Mesenchymal stem cell (in vitro differentiated cells and primary cell): ENCODE data around the gene ERGIC1.

Experiments
- DNase-seq: peaks from one replicate; pipeline ENCODE4 v3.0.0-alpha.2; 2013
- H2AFZ ChIP-seq: one replicate; pipeline ENCODE4 v1.6.1; 2013; ENCODE audit warnings: low read depth, mild to moderate bottlenecking, control low read depth, inconsistent platforms, low read length, moderate library complexity
- H2AK5ac ChIP-seq: 2 replicates; pipeline ENCODE4 v1.6.1; 2013; ENCODE audit warnings: low read length, moderate library complexity, mild to moderate bottlenecking, inconsistent platforms; ENCODE audit not compliant: severe bottlenecking
- H2BK120ac ChIP-seq: one replicate; pipeline ENCODE4 v1.6.1; 2013; ENCODE audit warnings: low read depth, mild to moderate bottlenecking, inconsistent platforms, low read length, moderate library complexity
- H2BK12ac ChIP-seq, 2 experiments: one replicate each; pipeline ENCODE4 v1.6.1; 2013; ENCODE audit warnings: inconsistent platforms in 2 of 2, low read length in 2 of 2, mild to moderate bottlenecking in 2 of 2, moderate library complexity in 2 of 2, control low read depth in 1 of 2
- H2BK15ac ChIP-seq: one replicate; pipeline ENCODE4 v1.6.1; 2013; ENCODE audit warnings: mild to moderate bottlenecking, low read depth, inconsistent platforms; ENCODE audit not compliant: poor library complexity, severe bottlenecking
- H2BK5ac ChIP-seq: 2 replicates; pipeline ENCODE4 v1.6.1; 2013; ENCODE audit warnings: low read depth, mild to moderate bottlenecking, low read length, control low read depth, inconsistent platforms; ENCODE audit not compliant: poor library complexity, severe bottlenecking
- H3K14ac ChIP-seq, 2 experiments: one replicate each; pipeline ENCODE4 v1.6.1; 2013; ENCODE audit warnings: inconsistent platforms in 2 of 2, low read length in 2 of 2, control low read depth in 1 of 2, mild to moderate bottlenecking in 1 of 2, moderate library complexity in 1 of 2
- H3K18ac ChIP-seq, 2 experiments: one replicate each; pipeline ENCODE4 v1.6.1; 2013; ENCODE audit warnings: inconsistent platforms in 2 of 2, low read length in 2 of 2, control low read depth in 1 of 2, low read depth in 1 of 2, mild to moderate bottlenecking in 1 of 2
- H3K23ac ChIP-seq, 2 experiments: one replicate each; pipeline ENCODE4 v1.6.1; 2013; ENCODE audit warnings: inconsistent platforms in 2 of 2, low read length in 2 of 2, mild to moderate bottlenecking in 2 of 2, moderate library complexity in 2 of 2, control low read depth in 1 of 2
- H3K27ac ChIP-seq: 2 replicates; pipeline ENCODE4 v1.5.1; 2013; ENCODE audit warnings: mild to moderate bottlenecking, moderate library complexity, low read length, control low read depth, inconsistent platforms; ENCODE audit not compliant: poor library complexity, severe bottlenecking
- H3K27me3 ChIP-seq, 2 experiments: 2 replicates each; pipeline versions ENCODE4 v1.6.1 to v1.7.0; 2013; ENCODE audit warnings: low read length in 2 of 2, mild to moderate bottlenecking in 2 of 2, moderate library complexity in 2 of 2, control low read depth in 1 of 2, inconsistent platforms in 1 of 2; ENCODE audit not compliant: control insufficient read depth in 1 of 2, insufficient read depth in 1 of 2
- H3K36me3 ChIP-seq, 2 experiments: 2 replicates each; pipeline versions ENCODE4 v1.6.1 to v1.7.0; 2013; ENCODE audit warnings: low read length in 2 of 2, control low read depth in 1 of 2, inconsistent platforms in 1 of 2, low read depth in 1 of 2, mild to moderate bottlenecking in 1 of 2; ENCODE audit not compliant: insufficient read depth in 2 of 2, control insufficient read depth in 1 of 2
- H3K4ac ChIP-seq, 2 experiments: one replicate each; pipeline ENCODE4 v1.6.1; 2013; ENCODE audit warnings: inconsistent platforms in 2 of 2, low read length in 2 of 2, mild to moderate bottlenecking in 2 of 2, moderate library complexity in 2 of 2, control low read depth in 1 of 2, low read depth in 1 of 2
- H3K4me1 ChIP-seq: 2 replicates; pipeline ENCODE4 v1.6.1; 2013; ENCODE audit warnings: low read depth, low read length, control low read depth; ENCODE audit not compliant: control insufficient read depth, insufficient read depth
- H3K4me2 ChIP-seq: 2 replicates; pipeline ENCODE4 v1.6.1; 2013; ENCODE audit warnings: low read length, mild to moderate bottlenecking, inconsistent platforms; ENCODE audit not compliant: poor library complexity, severe bottlenecking
- H3K4me3 ChIP-seq, 2 experiments: 2 replicates each; pipeline versions ENCODE4 v1.5.1 to v1.7.0; 2013; ENCODE audit warnings: low read length in 2 of 2, mild to moderate bottlenecking in 2 of 2, control low read depth in 1 of 2, low read depth in 1 of 2; ENCODE audit not compliant: insufficient read depth in 1 of 2
- H3K79me1 ChIP-seq: replicated peaks from 2 replicates; pipeline ENCODE4 v1.6.1; 2013; ENCODE audit warnings: mild to moderate bottlenecking, control low read depth, low read length, inconsistent platforms; ENCODE audit not compliant: poor library complexity, severe bottlenecking
- H3K9ac ChIP-seq: 2 replicates; pipeline ENCODE4 v1.7.0; 2013; ENCODE audit warnings: mild to moderate bottlenecking, low read length, moderate library complexity
- H3K9me3 ChIP-seq: 2 replicates; pipeline ENCODE4 v1.7.0; 2013; ENCODE audit warnings: mild to moderate bottlenecking, low read length; ENCODE audit not compliant: control insufficient read depth
- H4K8ac ChIP-seq: one replicate; pipeline ENCODE4 v1.6.1; 2013; ENCODE audit warnings: inconsistent platforms, mild to moderate bottlenecking, low read length, moderate library complexity
- H4K91ac ChIP-seq: one replicate; pipeline ENCODE4 v1.6.1; 2013; ENCODE audit warnings: mild to moderate bottlenecking, low read length, inconsistent platforms
- WGBS: methylation state at CpG from one replicate; pipeline ENCODE4 v1.1.7; 2013; ENCODE audit warnings: mixed read lengths; 5-methylcytosine and 5-hydroxymethylcytosine counted together

ERGIC1 gene

DNA sequence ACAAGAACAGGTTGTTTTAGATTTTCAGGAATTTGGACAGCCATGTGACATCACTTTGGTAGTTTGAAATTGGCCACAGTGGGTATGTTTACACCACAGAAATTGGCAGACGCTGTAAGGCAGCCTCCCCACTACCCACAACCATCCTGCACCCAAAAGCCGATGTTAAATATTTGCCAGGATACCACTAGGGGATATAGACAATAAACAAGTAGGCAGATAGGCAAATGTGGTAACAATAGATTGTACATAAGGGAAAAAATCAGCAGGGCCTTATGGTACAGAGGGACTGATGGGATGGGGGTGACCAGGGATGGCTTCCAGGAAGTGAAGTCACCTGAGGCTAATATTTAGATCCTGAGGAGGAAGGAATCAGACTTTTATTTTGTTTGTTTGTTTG, 31.9 kb upstream of the ERGIC1 start:
- WGBS: 100% methylated on average over 1 of the region's 2 CpGs

GRCh38 chr5:172802567-172803176, 31.4 kb upstream of the ERGIC1 start:
- no peak overlapping the region for H2AK5ac ChIP-seq
- H4K91ac ChIP-seq: no peak overlapping the region
- H3K18ac ChIP-seq: no peak overlapping the region
- no peak overlapping the region for H3K14ac ChIP-seq
- no peak overlapping the region for H2AFZ ChIP-seq
- H3K4me2 ChIP-seq: no peak overlapping the region
- H3K9me3 ChIP-seq: no peaks in the 10 kb centered on the region
- no peak overlapping the region for H3K4ac ChIP-seq
- peak overlapping the region in 1 of 2 experiments; percentile 45 for H2BK12ac ChIP-seq
- WGBS: 79% methylated on average over 3 of the region's 4 CpGs
- peaks cover 21% of the 10 kb centered on the region for H3K4me1 ChIP-seq
- no peak overlapping the region for H2BK15ac ChIP-seq
- H3K79me1 ChIP-seq: no peaks in the 10 kb centered on the region
- no peak overlapping the region for H3K4me3 ChIP-seq
- H4K8ac ChIP-seq: no peak overlapping the region
- H2BK120ac ChIP-seq: no peak overlapping the region
- H3K36me3 ChIP-seq: no peaks in the 10 kb centered on the region
- H2BK5ac ChIP-seq: no peak overlapping the region
- peak; percentile 78 for DNase-seq
- H3K9ac ChIP-seq: peak overlapping the region; percentile 14
- H3K27ac ChIP-seq: no peak overlapping the region
- no peak overlapping the region for H3K23ac ChIP-seq
- no peaks in the 10 kb centered on the region for H3K27me3 ChIP-seq

More for the DNA sequence above, 31.9 kb upstream of the ERGIC1 start:
- peak overlapping the region; percentile 80 for H2AK5ac ChIP-seq
- no peak overlapping the region for H2AFZ ChIP-seq
- no peak overlapping the region for H3K27ac ChIP-seq
- H3K4ac ChIP-seq: no peak overlapping the region
- H3K9ac ChIP-seq: peak overlapping the region; percentile 65
- H2BK5ac ChIP-seq: no peak overlapping the region
- H3K4me2 ChIP-seq: no peak overlapping the region
- peaks cover 20% of the 10 kb centered on the region for H3K4me1 ChIP-seq
- H3K79me1 ChIP-seq: no peaks in the 10 kb centered on the region
- H3K14ac ChIP-seq: no peak overlapping the region
- no peak overlapping the region for H2BK15ac ChIP-seq
- no peak overlapping the region for H2BK120ac ChIP-seq
- H3K36me3 ChIP-seq: no peaks in the 10 kb centered on the region
- no peaks in the 10 kb centered on the region for H3K9me3 ChIP-seq
- no peak overlapping the region for H3K4me3 ChIP-seq
- no peak overlapping the region for H3K18ac ChIP-seq
- no peak overlapping the region for H4K8ac ChIP-seq
- no peak for DNase-seq
- H2BK12ac ChIP-seq: peak overlapping the region in 1 of 2 experiments; percentile 61
- no peak overlapping the region for H3K23ac ChIP-seq
- no peaks in the 10 kb centered on the region for H3K27me3 ChIP-seq
- no peak overlapping the region for H4K91ac ChIP-seq

- Histone ChIP-seq H2BK120ac (no peak overlapping the region), H4K8ac (no peak overlapping the region), H2AFZ (no peak overlapping the region), H3K4me1 (peaks cover 9% of the 10 kb centered on the region), H3K9me3 (peaks cover 5% of the 10 kb centered on the region), H3K79me1 (no peaks in the 10 kb centered on the region), H2AK5ac (no peak overlapping the region), H3K27ac (no peak overlapping the region), H3K14ac (no peak overlapping the region), H3K36me3 (no peaks in the 10 kb centered on the region), H2BK12ac (no peak overlapping the region), H3K4ac (no peak overlapping the region), H4K91ac (no peak overlapping the region), H2BK15ac (peak overlapping the region; percentile 6), H3K27me3 (no peaks in the 10 kb centered on the region), H3K4me3 (no peak overlapping the region), H3K4me2 (no peak overlapping the region), H2BK5ac (no peak overlapping the region), H3K18ac (no peak overlapping the region), H3K23ac (no peak overlapping the region), H3K9ac (no peak overlapping the region)
- no peak for DNase-seq
- WGBS: 90% methylated on average over 3 of the region's 3 CpGs
Observed at GRCh38 chr5:172805018-172805683, 28.9 kb upstream of the ERGIC1 start.

DNA sequence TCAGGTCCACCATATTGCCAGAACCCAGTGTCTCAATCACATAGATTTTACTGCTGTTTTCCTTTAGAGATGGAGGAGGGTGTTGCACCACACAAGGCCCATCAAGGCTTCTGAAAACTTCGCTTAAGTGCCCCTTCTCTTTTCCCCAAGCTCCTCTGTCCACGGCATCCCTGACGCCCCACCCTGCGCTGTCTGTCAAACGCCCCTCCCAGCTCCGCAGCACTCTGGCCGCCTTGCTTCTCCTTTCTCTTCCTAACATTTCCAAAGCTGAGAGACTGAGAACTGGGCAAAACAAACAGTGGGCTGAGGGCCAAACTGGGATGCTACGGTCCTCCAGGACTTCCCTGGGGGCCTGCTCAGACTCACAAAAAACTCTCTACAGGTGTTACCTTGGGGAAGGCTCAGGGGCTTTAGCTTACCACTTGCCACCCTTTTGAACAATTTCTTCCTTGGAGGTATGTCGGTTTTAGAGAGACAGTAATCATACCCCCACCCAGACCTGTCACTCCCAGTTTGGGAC, 28.3 kb upstream of the ERGIC1 start:
- H3K4me1 ChIP-seq: peaks cover 9% of the 10 kb centered on the region
- H3K27me3 ChIP-seq: no peaks in the 10 kb centered on the region
- H2BK5ac ChIP-seq: no peak overlapping the region
- WGBS: 87% methylated on average over 9 of the region's 9 CpGs
- H2BK12ac ChIP-seq: no peak overlapping the region
- no peaks in the 10 kb centered on the region for H3K79me1 ChIP-seq
- no peak overlapping the region for H3K27ac ChIP-seq
- no peak overlapping the region for H3K18ac ChIP-seq
- no peaks in the 10 kb centered on the region for H3K36me3 ChIP-seq
- no peak overlapping the region for H2BK120ac ChIP-seq
- H3K9me3 ChIP-seq: peaks cover 5% of the 10 kb centered on the region
- H2AFZ ChIP-seq: no peak overlapping the region
- H4K8ac ChIP-seq: no peak overlapping the region
- H3K9ac ChIP-seq: no peak overlapping the region
- no peak overlapping the region for H3K4me3 ChIP-seq
- H3K14ac ChIP-seq: no peak overlapping the region
- H3K4ac ChIP-seq: no peak overlapping the region
- H2BK15ac ChIP-seq: no peak overlapping the region
- H3K23ac ChIP-seq: no peak overlapping the region
- no peak for DNase-seq
- peak overlapping the region; percentile 37 for H2AK5ac ChIP-seq
- H3K4me2 ChIP-seq: no peak overlapping the region
- H4K91ac ChIP-seq: no peak overlapping the region
